ENCODE results near the gene CLDN5.
"Not testable (repeated sequence)": the region's sequence is repeated elsewhere in the genome, so short reads cannot be mapped to it uniquely, and the experiment has no call there.

CLDN5 gene

GRCh38 chr22:19535001-19535400 is 10.8 kb upstream of the CLDN5 start:
- peaks cover 2% of the 10 kb centered on the region for H3K27me3 ChIP-seq (ENCODE audit: insufficient read depth, poor library complexity, severe bottlenecking)
- no peak for DNase-seq (ENCODE audit: low read depth in 1 of 2, low spot score in 1 of 2)
- H3K4me3 ChIP-seq (replicated peaks; ENCODE audit: insufficient read depth, low read length) = no peak overlapping the region
- H3K27ac ChIP-seq (replicated peaks) = no peak overlapping the region
- no peak for TF ChIP-seq SPI1 (IDR thresholded peaks at IDR 0.05; ENCODE audit: borderline replicate concordance, low read depth)
- no peak for TF ChIP-seq REST (IDR thresholded peaks at IDR 0.05; ENCODE audit: insufficient replicate concordance, low read depth)
- no peak for TF ChIP-seq POLR2AphosphoS5 (IDR thresholded peaks at IDR 0.05; ENCODE audit: low read depth)
- no peak for TF ChIP-seq GABPA (IDR thresholded peaks at IDR 0.05; ENCODE audit: low read depth)
- TF ChIP-seq, protein P1, sequence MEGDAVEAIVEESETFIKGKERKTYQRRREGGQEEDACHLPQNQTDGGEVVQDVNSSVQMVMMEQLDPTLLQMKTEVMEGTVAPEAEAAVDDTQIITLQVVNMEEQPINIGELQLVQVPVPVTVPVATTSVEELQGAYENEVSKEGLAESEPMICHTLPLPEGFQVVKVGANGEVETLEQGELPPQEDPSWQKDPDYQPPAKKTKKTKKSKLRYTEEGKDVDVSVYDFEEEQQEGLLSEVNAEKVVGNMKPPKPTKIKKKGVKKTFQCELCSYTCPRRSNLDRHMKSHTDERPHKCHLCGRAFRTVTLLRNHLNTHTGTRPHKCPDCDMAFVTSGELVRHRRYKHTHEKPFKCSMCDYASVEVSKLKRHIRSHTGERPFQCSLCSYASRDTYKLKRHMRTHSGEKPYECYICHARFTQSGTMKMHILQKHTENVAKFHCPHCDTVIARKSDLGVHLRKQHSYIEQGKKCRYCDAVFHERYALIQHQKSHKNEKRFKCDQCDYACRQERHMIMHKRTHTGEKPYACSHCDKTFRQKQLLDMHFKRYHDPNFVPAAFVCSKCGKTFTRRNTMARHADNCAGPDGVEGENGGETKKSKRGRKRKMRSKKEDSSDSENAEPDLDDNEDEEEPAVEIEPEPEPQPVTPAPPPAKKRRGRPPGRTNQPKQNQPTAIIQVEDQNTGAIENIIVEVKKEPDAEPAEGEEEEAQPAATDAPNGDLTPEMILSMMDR (IDR thresholded peaks at IDR 0.05; ENCODE audit: insufficient read depth, low read length) = no peak

DNA sequence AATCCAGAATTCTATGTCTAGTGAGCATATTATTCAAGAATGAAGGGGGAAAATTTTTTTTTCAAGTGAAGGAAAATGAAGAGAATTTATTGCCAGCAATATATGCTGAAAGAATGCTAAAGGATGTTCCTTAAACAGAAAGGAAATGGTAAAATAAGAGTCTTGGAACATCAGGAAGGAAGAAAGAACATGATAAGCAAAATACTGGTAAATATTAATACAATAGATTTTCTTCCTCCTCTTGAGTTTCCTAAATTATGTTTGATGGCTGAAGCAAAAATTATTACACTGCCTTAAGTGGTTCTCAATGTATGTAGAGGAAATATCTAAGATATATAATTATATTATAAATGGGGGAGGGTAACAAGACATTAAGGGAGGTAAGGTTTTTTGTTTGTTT is 9.6 kb upstream of the CLDN5 start:
- no peak overlapping the region for H3K4me3 ChIP-seq (replicated peaks; ENCODE audit: insufficient read depth, low read length)
- TF ChIP-seq REST (IDR thresholded peaks at IDR 0.05; ENCODE audit: insufficient replicate concordance, low read depth) (no peak), SPI1 (IDR thresholded peaks at IDR 0.05; ENCODE audit: borderline replicate concordance, low read depth) (no peak), POLR2AphosphoS5 (IDR thresholded peaks at IDR 0.05; ENCODE audit: low read depth) (no peak), GABPA (IDR thresholded peaks at IDR 0.05; ENCODE audit: low read depth) (no peak)
- TF ChIP-seq, protein P1 (IDR thresholded peaks at IDR 0.05; ENCODE audit: insufficient read depth, low read length) = no peak
- DNase-seq (ENCODE audit: low read depth in 1 of 2, low spot score in 1 of 2) = no peak
- peaks cover 2% of the 10 kb centered on the region for H3K27me3 ChIP-seq (ENCODE audit: insufficient read depth, poor library complexity, severe bottlenecking)
- H3K27ac ChIP-seq (replicated peaks) = no peak overlapping the region

DNA sequence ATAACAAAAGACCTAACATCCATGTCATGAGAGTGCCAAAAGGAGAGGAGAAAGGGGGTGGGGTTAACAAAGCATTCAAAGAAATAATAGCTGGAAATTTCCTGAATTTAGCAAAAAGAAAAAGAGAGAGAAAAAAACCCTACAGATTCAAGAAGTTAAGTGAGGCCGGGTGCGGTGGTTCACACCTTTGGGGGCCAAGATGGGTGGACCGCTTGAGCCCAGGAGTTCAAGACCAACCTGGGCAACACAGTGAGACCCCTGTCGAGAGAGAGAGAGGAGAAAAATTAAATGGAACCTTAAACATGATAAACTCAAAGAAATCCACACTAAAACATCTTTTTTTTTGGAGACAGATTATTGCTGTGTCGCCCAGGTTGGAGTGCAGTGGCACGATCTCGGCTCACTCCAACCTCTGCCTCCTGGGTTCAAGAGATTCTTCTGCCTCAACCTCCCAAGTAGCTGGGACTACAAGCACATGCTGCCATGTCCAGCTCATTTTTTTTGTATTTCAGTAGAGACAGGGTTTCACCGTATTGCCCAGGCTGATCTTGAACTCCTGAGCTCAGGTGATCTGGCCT is 8.9 kb upstream of the CLDN5 start:
- Histone ChIP-seq H3K27ac (replicated peaks) (no peak overlapping the region), H3K4me3 (replicated peaks; ENCODE audit: insufficient read depth, low read length) (no peak overlapping the region), H3K27me3 (ENCODE audit: insufficient read depth, poor library complexity, severe bottlenecking) (peaks cover 2% of the 10 kb centered on the region)
- no peak for DNase-seq (ENCODE audit: low read depth in 1 of 2, low spot score in 1 of 2)
- TF ChIP-seq GABPA (IDR thresholded peaks at IDR 0.05; ENCODE audit: low read depth) (no peak), POLR2AphosphoS5 (IDR thresholded peaks at IDR 0.05; ENCODE audit: low read depth) (no peak), SPI1 (IDR thresholded peaks at IDR 0.05; ENCODE audit: borderline replicate concordance, low read depth) (no peak), REST (IDR thresholded peaks at IDR 0.05; ENCODE audit: insufficient replicate concordance, low read depth) (no peak)
- TF ChIP-seq, protein P1 (IDR thresholded peaks at IDR 0.05; ENCODE audit: insufficient read depth, low read length) = no peak

DNA sequence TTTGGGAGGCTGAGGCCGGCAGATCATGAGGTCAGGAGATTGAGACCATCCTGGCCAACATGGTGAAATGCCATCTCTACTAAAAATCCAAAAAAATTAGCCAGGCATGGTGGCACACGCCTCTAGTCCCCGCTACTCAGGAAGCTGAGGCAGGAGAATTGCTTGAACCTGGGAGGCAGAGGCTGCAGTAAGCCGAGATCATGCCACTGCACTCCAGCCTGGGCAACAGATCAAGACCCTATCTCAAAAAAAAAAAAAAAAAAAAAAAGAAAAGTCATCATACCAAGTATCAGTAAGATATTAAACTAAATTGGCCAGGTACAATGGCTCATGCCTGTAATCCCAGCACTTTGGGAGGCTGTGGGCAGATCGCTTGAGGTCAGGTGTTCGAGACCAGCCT is 7.1 kb upstream of the CLDN5 start:
- H3K27ac ChIP-seq (replicated peaks); H3K27me3 ChIP-seq (ENCODE audit: insufficient read depth, poor library complexity, severe bottlenecking); H3K4me3 ChIP-seq (replicated peaks; ENCODE audit: insufficient read depth, low read length); DNase-seq (ENCODE audit: low read depth in 1 of 2, low spot score in 1 of 2): not testable (repeated sequence)
